HCT116 (cell line): ENCODE data around the gene SENP1.

ENCODE experiments used
- POLR2A ChIP-seq: IDR thresholded peaks from 2 replicates; pipeline ENCODE4 v1.7.0; 2011; ENCODE audit warnings: borderline replicate concordance; ENCODE audit not compliant: insufficient read depth, insufficient read length; ENCODE audit errors: extremely low read depth
- RAD21 ChIP-seq: IDR thresholded peaks from 2 replicates; pipeline ENCODE4 v1.6.1; 2012; ENCODE audit warnings: low read depth, mild to moderate bottlenecking
- SRF ChIP-seq: IDR thresholded peaks from 2 replicates; pipeline ENCODE4 v1.6.1; 2012; ENCODE audit warnings: low read depth
- ZNF274 ChIP-seq: fragments of 200-500 bp; sonication (Bioruptor generic); IDR thresholded peaks from 2 replicates; pipeline ENCODE4 v1.6.1; 2014; ENCODE audit warnings: mild to moderate bottlenecking, low read depth, low read length, inconsistent platforms
- TF ChIP-seq, protein P1 (sequence below), 3 experiments: fragments of 200-600 bp in 1 of 3; sonication (generic) in 1 of 3; IDR thresholded peaks in 2 of 3; conservative IDR thresholded peaks in 1 of 3; 2 replicates each; pipeline ENCODE4 v1.5.1; 2012 to 2017; ENCODE audit warnings: low read depth in 2 of 3, low read length in 2 of 3, antibody characterized with exemption in 1 of 3, borderline replicate concordance in 1 of 3, control low read depth in 1 of 3, mild to moderate bottlenecking in 1 of 3, mixed read lengths in 1 of 3, mixed run types in 1 of 3, moderate library complexity in 1 of 3; ENCODE audit not compliant: insufficient read depth in 1 of 3
- TF ChIP-seq, protein P2 (sequence below): IDR thresholded peaks from 2 replicates; pipeline ENCODE4 v1.6.1; 2012; ENCODE audit warnings: low read depth

DNA sequence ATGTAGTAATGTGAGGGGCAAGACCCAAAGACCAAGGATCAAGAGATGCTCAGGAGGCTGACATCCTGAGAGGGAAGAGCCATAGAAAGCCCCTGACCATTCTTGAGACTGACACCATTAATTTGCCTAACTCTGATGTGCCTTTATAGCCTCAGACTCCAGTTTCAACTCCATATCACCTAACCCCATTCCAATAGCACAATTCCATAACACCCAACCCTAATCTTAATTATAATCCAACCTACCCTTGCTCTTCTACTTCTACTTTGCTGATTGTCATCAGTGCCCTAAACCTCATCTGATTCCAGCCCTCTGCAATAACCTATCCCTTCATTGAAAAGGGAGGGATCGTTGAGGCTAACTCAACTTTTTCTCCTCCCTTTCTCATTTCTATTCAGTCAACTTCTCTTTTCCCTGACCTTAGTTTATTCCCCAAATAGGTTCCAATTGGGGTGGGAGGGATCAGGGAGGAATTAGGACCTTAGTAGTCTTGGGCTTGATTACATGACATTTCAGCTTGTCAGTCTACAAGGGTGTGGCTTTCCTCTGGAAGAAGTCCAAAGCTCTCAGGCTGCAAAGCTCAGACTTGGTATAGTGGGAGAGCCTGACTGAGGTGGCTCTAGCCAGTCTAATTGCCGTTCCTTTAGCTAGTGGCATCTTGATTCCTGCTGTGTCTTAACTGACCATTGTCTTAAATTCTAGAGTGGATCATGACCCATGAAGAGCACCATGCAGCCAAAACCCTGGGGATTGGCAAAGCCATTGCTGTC, 16.4 kb upstream of the SENP1 start:
- TF ChIP-seq POLR2A (no peak), ZNF274 (no peak), SRF (no peak), RAD21 (no peak)
- TF ChIP-seq, protein P1, sequence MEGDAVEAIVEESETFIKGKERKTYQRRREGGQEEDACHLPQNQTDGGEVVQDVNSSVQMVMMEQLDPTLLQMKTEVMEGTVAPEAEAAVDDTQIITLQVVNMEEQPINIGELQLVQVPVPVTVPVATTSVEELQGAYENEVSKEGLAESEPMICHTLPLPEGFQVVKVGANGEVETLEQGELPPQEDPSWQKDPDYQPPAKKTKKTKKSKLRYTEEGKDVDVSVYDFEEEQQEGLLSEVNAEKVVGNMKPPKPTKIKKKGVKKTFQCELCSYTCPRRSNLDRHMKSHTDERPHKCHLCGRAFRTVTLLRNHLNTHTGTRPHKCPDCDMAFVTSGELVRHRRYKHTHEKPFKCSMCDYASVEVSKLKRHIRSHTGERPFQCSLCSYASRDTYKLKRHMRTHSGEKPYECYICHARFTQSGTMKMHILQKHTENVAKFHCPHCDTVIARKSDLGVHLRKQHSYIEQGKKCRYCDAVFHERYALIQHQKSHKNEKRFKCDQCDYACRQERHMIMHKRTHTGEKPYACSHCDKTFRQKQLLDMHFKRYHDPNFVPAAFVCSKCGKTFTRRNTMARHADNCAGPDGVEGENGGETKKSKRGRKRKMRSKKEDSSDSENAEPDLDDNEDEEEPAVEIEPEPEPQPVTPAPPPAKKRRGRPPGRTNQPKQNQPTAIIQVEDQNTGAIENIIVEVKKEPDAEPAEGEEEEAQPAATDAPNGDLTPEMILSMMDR (IDR thresholded peaks at IDR 0.05 in 2 of 3, conservative IDR thresholded peaks at IDR 0.05 in 1 of 3; ENCODE audit: borderline replicate concordance in 1 of 3, insufficient read depth in 1 of 3, low read depth in 2 of 3, low read length in 2 of 3), result no peak
- TF ChIP-seq, protein P2, sequence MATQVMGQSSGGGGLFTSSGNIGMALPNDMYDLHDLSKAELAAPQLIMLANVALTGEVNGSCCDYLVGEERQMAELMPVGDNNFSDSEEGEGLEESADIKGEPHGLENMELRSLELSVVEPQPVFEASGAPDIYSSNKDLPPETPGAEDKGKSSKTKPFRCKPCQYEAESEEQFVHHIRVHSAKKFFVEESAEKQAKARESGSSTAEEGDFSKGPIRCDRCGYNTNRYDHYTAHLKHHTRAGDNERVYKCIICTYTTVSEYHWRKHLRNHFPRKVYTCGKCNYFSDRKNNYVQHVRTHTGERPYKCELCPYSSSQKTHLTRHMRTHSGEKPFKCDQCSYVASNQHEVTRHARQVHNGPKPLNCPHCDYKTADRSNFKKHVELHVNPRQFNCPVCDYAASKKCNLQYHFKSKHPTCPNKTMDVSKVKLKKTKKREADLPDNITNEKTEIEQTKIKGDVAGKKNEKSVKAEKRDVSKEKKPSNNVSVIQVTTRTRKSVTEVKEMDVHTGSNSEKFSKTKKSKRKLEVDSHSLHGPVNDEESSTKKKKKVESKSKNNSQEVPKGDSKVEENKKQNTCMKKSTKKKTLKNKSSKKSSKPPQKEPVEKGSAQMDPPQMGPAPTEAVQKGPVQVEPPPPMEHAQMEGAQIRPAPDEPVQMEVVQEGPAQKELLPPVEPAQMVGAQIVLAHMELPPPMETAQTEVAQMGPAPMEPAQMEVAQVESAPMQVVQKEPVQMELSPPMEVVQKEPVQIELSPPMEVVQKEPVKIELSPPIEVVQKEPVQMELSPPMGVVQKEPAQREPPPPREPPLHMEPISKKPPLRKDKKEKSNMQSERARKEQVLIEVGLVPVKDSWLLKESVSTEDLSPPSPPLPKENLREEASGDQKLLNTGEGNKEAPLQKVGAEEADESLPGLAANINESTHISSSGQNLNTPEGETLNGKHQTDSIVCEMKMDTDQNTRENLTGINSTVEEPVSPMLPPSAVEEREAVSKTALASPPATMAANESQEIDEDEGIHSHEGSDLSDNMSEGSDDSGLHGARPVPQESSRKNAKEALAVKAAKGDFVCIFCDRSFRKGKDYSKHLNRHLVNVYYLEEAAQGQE, result no peak
